ENCODE results near the gene LHFPL3. TPM values are rescaled to one million over a fixed set of nuclear protein-coding genes. Genes with fewer than 3 reads are reported as not detected.

The LHFPL3 gene
- total and polyA plus RNA-seq, 2 donors (not counting 3 experiments of a cell fraction or from before 2014, with no cell fraction given) = not detected

- Histone ChIP-seq H3K4me1 (ENCODE audit: control insufficient read depth, extremely low read depth, insufficient read depth, low read length) (no peaks in the 10 kb centered on the region), H3K27ac (ENCODE audit: insufficient read depth, low read depth, low read length) (no peak overlapping the region), H3K4me3 (replicated peaks in 1 of 3; ENCODE audit: insufficient read depth in 1 of 3, low read depth in 1 of 3, low read length in 3 of 3) (no peak overlapping the region), H3K9ac (replicated peaks; ENCODE audit: extremely low read depth, insufficient read depth, low read length) (no peak overlapping the region), H3K27me3 (ENCODE audit: control insufficient read depth in 2 of 2, insufficient read depth in 2 of 2, low read length in 2 of 2) (no peaks in the 10 kb centered on the region), H2AFZ (ENCODE audit: low read depth, low read length) (no peak overlapping the region), H4K20me1 (replicated peaks; ENCODE audit: control insufficient read depth, extremely low read depth, insufficient read depth, low read length) (no peaks in the 10 kb centered on the region), H3K9me3 (replicated peaks; ENCODE audit: control insufficient read depth, insufficient read depth, low read length) (no peaks in the 10 kb centered on the region), H3K79me2 (ENCODE audit: control insufficient read depth, insufficient read depth, low read length) (no peaks in the 10 kb centered on the region), H3K36me3 (ENCODE audit: control insufficient read depth in 2 of 2, extremely low read depth in 1 of 2, insufficient read depth in 2 of 2, low read length in 2 of 2) (no peaks in the 10 kb centered on the region), H3K4me2 (ENCODE audit: insufficient read depth, low read length) (no peak overlapping the region), H3K9me1 (replicated peaks; ENCODE audit: control insufficient read depth, extremely low read depth, insufficient read depth, low read length) (no peaks in the 10 kb centered on the region)
- FAIRE-seq (no peak), DNase-seq (ENCODE audit: low read depth, low spot score) (no peak)
- CTCF ChIA-PET = no interaction called here
- no TSS peak for BruUV-seq (replicated peaks)
- POLR2A ChIA-PET = no interaction called here
- dilution Hi-C loops (cut with MboI; ENCODE audit: extremely low pct_ligation_motif_present, low sequenced_read_pairs) = no loop called here
- TF ChIP-seq MYC (IDR thresholded peaks at IDR 0.05; ENCODE audit: low read depth, low read length) (no peak), JUN (IDR thresholded peaks at IDR 0.05; ENCODE audit: borderline replicate concordance, insufficient read depth, insufficient read length, low read depth) (no peak), MAX (IDR thresholded peaks at IDR 0.05; ENCODE audit: insufficient read depth, insufficient read length) (no peak), FOS (IDR thresholded peaks at IDR 0.05; ENCODE audit: borderline replicate concordance, insufficient read depth, low read length) (no peak), EZH2 (IDR thresholded peaks at IDR 0.05; ENCODE audit: borderline replicate concordance, low read depth, low read length, severe bottlenecking) (no peak), CTCF (IDR thresholded peaks at IDR 0.05; ENCODE audit: extremely low read depth in 1 of 2, insufficient read depth in 1 of 2, low read depth in 1 of 2, low read length in 2 of 2) (no peak), POLR2AphosphoS5 (IDR thresholded peaks at IDR 0.05; ENCODE audit: insufficient read depth, low read depth, low read length) (no peak), GATA2 (IDR thresholded peaks at IDR 0.05; ENCODE audit: insufficient read depth, insufficient read length, low read depth, low read length) (no peak), POLR2A (IDR thresholded peaks at IDR 0.05; ENCODE audit: low read depth, low read length) (no peak)
- intact Hi-C loops (cut with micrococcal nuclease) = no loop called here
These were observed 130.5 kb downstream of the LHFPL3 start for GRCh38 chr7:104458875-104459274.

Data from endothelial cell of umbilical vein (primary cell).